Amniotic epithelial cell (primary cell): ENCODE measurements around the gene BEX3.

Experiments
- DNase-seq: peaks from one replicate; pipeline ENCODE4 v3.0.0-alpha.2; 2010; ENCODE audit warnings: low read depth

BEX3 gene

GRCh38 chrX:103423955-103424638 is 47.8 kb downstream of the BEX3 start:
- no peak for DNase-seq
